Activated naive CD4-positive, alpha-beta T cell treated with anti-CD3 and anti-CD28 coated beads, Interleukin-2, amount 50 U/mL, for 16 hours (primary cell): ENCODE data around the gene AQP12B.
"Not testable (repeated sequence)": the region's sequence is repeated elsewhere in the genome, so short reads cannot be mapped to it uniquely, and the experiment has no call there.

Experiments
- DNase-seq: peaks from one replicate; pipeline ENCODE4 v3.0.0-alpha.2; 2020

AQP12B gene

DNA sequence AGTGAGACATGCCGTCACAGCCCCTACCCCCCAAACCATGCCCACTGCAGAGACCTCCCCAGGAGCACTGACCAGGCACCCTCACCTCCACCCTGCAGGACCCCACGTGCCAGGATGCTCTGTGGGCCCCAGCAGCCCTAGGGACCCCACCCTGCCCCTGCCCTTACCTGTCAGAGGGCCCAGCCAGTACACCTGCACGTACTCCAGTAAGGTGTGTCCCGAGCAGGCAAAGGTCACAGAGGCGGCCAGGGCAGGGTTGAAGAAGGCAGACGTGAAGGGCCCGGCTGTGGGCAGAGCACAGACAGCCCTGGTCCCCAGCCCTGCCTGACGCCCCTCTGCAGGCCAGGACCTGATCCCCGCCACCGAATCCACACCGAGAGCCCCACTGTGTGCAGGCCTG, 2.5 kb downstream of the AQP12B start:
- DNase-seq = not testable (repeated sequence)

DNA sequence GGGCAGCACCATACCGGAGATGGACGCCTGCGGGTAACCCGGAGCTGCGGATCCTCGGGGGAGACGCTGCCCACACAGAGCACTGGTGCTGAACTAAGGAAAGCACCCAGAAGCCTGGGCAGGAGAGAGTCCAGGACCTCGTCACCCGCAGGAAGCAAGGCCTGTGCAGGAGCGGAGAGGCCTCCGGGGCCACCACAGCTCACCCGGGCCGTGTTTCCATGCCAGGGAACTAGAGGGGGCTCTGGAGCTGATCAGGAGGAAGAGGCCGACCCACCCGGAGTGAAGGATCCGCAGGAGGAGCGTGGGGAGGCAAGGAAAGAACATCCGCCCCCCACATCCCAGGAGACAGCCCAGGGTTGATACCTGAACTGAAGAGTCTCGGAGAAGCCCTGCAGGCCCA, 3.8 kb downstream of the AQP12B start:
- not testable (repeated sequence) for DNase-seq

GRCh38 chr2:240678043-240678442, 4.6 kb downstream of the AQP12B start:
- not testable (repeated sequence) for DNase-seq

DNA sequence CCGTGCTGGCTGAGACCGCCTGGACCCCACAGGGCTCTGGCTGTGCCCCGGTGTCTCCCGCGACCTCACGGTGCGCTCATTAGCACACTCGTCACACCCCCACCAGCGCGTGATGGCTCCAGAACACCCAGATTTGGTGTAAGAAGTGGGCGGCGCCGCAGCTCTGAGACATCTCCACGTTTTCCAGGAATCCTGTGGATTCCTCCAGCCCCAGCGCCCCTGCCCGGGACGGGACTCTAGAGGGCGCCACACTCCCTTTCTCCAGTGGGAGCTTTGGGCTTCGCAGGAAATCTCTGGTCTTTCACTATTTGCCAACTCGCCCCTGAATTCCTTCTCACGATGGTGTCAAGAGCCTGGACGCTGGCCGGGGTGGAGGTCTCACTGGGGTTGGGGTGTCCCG, 7.3 kb downstream of the AQP12B start:
- DNase-seq = not testable (repeated sequence)

DNA sequence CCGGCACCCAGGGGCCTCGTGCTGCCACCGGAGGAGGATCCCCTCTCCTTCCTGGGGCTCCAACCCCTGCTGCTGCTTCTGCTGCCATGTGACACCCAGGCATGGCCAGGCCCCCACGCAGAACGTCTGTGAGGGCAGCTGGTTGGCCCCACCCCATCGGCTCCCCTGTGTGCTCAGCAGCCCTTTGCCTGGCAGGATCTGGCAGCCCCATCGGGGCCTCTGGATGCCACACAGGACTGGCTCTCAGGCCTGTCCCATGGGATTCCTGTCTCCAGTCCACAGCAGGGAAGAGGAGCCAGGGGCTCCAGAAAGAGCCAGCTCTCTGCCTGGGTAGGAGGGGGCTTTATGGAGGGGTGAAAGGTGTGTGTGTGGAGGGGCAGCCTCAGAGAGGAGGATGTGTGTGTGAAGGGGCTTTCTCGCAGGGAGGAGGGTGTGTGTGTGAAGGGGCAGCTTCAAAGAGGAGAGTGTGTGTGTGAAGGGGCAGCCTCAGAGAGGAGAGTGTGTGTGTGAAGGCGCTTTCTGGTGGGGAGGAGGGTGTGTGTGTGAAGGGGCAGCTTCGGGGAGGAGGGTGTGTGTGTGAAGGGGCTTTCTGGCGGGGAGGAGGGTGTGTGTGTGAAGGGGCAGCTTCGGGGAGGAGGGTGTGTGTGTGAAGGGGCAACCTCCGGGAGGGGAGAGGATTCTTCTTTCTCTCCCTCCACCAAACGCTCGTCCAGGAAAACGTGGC, 8.1 kb downstream of the AQP12B start:
- not testable (repeated sequence) for DNase-seq

- no peak for DNase-seq
These were observed 9.9 kb downstream of the AQP12B start for GRCh38 chr2:240672701-240673190.

DNA sequence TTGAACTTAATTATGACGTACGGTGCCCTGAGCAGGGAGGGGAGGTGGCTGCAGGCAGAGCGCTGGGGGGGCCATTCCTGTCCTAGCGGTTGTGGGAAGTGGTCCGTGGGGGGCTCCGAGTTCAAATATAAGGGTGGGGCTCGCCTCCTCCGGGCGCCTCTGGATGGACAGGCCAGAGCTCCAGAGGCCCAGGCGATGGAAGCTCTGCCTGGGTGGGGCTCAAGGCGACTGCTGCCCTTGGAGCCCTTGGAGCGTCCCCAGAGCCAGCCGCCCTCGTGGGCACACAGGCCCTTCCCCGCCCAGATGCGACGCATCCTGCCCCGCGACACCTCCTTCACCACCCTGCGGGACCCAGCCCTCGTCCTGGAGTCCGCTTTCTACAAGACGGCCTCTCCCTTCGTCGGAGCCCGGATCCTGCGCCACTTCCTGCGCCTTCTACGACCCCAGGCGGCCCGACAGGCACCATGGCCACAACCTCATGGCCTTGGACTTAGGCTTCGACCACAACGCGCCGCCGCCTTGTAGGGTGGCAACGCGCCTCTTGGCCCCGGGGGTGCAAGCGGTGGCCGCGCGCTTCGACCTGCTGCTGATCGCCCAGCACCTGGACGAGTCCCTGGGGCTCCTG, 10.5 kb downstream of the AQP12B start:
- no peak for DNase-seq

DNA sequence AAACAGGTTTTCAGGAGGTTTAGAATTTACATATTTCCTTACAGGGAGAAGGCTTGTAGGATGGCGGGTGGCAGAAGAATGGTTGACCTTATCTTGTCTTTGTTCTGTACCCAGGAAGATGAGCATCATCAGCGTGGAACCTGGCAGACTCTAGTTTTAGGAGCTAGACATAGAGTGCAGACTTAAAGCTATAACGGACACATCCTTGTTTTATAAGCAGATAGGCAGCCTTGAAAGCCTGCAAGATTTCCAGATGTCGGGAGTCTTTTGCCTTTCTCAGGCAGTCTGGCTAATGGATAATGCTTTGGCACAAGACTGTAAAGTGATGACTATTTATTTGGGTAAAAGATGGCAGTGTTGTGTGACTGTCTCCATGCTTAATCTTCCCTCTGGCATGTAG, 11.7 kb downstream of the AQP12B start:
- no peak for DNase-seq

DNA sequence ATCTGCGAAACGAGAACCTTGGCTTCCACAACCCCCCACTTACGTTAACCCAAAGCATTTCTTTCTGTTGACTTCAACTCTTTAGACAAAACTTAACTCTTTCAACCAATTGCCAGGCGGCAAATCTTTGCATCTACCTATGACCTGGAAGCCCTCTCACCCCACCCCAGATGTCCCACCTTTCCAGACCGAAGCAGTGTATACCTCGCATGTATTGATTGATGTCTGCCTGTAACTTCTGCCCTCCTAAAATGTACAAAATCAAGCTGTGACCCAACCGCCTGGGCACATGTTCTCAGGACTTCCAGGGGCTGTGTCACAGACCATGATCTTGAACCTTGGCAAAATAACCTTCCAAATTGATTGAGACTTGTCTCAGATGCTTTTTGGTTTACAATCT, 12.3 kb downstream of the AQP12B start:
- DNase-seq = no peak

- DNase-seq = no peak
These were observed 18.1 kb downstream of the AQP12B start for GRCh38 chr2:240664622-240665021.

DNA sequence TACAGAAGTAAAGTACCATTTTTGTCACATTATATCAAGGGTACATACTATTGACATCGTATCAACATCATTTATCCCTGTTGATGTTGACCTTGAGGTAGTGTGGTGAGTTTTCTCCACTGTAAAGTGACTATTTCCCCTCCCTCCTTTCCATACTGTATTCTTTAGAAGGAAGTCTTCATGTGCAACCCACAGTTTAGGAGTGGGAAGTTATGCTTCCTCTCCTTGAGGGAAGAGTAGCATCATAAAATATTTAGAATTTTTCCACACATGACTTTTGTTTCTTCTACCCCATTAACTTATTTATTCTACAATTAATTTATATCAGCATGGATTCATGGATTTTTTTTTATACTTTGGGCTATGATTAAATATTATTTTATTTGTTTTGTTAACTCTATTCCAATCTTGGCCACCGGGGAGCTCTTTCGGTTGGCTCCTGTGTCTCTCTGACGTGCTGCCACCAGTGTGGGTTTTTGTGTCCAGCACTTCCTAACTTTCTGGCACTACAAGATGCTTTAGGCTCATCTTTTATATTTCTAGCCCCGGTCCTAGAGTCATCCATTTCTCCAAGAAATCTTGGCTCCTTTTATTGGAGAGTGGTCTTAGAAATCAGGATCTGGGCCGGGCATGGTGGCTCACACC, 19.0 kb downstream of the AQP12B start:
- DNase-seq = no peak

DNA sequence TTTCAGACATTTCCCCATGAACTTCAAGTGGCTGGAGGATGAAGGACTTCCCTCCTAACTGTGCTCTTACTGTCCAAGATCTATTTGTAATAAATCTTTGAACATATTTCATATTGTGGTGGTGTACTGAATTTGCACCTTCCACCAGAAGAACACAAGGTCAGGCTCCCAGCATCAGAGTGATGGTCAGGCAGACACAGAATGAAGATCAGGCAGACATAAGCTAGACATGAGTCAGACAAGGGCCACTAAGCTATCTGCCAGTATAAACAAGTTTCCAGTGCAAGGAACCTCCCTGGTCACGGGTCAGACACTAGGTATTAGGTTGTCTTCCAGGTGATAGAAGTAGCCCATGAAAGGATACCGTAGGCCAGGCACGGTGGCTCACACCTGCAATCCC, 20.0 kb downstream of the AQP12B start:
- no peak for DNase-seq

GRCh38 chr2:240659883-240660282, 22.8 kb downstream of the AQP12B start:
- not testable (repeated sequence) for DNase-seq

DNA sequence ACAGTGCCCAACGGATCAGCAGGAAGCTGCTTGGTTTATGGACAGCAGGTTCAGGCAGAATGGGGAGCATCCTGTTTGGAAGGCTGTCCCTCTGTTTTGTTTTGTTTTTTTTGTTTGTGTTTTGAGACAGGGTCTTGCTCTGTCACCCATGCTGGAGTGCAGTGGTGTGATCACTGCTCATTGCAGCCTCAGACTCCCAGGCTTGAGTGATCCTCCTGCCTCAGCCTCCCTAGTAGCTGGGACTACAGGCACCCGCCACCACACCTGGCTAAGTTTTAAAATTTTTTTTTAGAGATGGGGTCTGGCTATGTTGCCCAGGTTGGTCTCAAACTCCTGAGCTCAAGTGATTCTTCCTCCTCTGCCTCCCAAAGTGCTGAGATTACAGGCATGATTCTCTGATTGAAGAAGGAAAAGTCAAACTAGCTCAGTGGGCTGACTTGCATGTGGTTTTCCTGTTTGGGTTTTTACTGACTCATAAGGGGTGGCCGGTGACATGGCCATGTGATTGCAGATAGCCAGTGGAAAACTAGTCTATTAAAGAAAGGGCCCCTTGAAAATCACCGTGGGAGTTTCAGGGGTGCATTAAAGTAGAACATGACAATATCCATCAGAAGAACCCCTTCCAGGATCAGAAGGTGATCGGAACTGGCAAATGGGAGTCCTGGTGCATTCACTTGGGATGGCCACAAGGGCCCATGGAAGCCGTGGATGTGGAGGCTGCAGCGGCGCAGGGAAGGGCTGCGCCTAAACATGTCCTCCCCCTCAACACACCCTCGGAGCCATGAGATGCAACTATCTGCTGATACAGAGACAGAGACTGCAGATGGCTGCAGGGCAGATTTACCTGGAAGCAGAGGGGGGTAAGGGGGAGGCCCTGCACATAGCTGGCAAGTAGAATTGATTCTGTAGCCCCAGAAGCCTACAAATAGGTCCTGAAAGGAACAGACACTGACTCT, 26.5 kb downstream of the AQP12B start:
- DNase-seq = no peak

DNA sequence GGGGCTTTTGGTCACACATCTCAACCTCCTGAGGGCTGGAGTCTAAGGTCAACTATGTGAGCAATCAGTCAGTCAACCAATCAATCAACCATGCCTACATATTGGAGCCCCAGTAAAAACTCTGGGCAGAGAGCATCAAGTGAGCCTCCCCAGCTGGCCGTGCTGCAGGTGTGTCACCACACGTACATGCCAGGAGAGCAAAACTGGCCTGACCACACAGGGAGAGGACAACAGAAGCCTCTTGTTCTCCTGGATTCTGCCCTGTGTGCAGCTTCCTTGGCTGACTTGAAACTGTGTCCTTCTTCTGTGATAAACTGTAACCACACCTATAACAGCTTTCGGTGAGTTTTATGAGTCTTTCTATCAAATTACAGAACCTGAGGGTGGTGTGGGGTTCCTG, 31.5 kb downstream of the AQP12B start:
- no peak for DNase-seq

DNA sequence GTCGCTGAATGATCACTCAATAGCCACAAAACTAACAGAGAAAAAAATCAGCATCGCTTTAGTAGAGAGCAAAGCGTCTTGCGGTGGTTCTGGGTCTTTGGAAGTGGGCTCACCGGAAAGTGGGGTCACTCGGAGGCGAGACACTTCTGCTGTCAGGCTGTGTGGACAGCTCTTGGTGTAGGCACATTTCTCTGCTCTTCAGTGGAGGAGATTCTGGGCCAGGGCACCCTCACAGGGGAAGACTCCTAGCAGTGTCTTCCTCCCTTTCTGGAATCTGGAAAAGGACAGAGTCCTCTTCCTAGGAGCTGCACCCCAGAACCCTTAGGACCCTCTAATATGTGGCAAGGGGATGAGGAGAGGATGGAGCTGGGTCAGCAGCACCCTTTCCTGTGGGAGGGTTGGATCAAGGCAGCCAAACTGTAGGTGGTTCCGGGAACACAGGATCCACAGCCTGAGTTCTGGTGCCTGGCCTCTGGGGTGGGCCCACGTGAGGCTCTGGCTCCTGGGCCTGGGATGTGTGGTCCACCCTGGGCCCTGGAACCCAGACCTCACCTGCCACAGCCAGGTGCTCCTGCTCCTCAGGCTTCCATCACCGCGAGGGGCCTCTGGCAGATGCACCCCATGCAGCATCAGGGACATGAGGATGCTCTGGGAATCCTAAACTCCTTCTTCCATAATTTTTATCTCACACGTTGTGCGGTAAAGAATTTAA, 32.3 kb downstream of the AQP12B start:
- no peak for DNase-seq

- no peak for DNase-seq
These were observed 33.4 kb downstream of the AQP12B start for GRCh38 chr2:240649331-240649730.

- DNase-seq = no peak
These were observed 33.9 kb downstream of the AQP12B start for GRCh38 chr2:240648650-240649275.

DNA sequence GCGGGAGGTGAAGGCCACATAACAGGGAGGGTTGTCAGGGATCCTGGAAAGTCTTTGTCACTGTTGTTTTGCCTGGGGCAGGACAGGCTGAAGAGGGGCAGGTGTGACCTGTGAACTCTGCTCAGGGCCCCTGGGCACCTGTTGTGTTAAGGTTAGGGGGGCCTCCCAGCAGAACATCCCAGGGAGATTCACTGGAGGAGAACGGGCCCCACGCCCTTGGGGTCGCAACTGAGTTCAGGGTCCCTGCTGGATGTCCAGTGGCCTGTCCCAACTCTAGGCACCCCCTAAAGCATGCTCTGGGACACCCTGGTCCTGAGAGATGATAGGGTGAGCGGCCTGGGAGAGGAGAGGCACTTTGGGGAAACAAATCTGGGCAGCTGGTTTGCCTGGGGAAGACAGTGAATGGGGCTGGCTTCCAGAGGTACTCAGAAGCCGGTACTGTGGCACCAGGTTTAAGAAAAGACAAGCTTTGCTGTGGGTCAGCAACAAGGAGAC, 34.5 kb downstream of the AQP12B start:
- DNase-seq = no peak

GRCh38 chr2:240647503-240648154, 35.1 kb downstream of the AQP12B start:
- DNase-seq = no peak

DNA sequence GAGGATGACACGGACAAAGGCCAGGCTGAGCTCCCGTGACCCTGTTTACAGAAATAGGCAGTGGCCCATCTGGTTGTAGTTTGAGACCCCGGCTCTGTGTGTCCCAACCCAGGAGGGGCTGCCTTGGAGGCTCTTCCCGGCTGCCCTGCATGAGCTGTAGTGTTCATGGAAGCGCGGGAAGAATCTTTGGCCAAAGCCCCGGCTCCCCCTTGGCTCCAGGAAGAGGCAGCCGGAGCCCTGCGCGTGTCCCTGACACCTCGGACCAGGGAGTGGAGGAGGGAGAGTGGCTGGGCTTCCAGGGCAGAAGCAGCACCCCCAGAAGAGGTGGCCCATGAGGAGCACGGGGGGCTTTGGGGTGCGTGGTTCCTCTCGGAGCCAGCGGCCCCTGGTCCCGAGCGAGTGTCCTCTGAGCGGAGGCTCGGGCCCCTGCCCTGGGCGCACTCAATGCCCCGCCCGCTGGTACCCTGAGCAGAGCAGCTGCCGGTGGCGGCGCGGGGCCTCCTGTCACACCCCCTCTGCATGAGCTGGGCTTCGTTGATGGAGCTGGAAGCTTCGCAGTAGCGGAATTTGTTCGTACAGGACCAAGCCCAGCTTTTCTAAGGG, 35.7 kb downstream of the AQP12B start:
- DNase-seq = no peak
